Measurements from ENCODE around the gene SDC1. TPM values are rescaled to one million over a fixed set of nuclear protein-coding genes. Genes with fewer than 3 reads are reported as not detected.

Gene SDC1
- total RNA-seq, 1 donor from 2014 or later: 3.6 TPM

GRCh38 chr2:20192781-20193180, 32.1 kb downstream of the SDC1 start:
- no peak for DNase-seq (ENCODE audit: low spot score)
- TF ChIP-seq CTCF (IDR thresholded peaks at IDR 0.05; ENCODE audit: unreplicated experiment): no peak
- Mint-ChIP-seq H3K4me1 (ENCODE audit: unreplicated experiment) (peaks cover 4% of the 10 kb centered on the region), H3K9me3 (ENCODE audit: unreplicated experiment) (no peaks in the 10 kb centered on the region), H3K36me3 (ENCODE audit: low read depth, unreplicated experiment) (no peaks in the 10 kb centered on the region), H3K4me3 (ENCODE audit: unreplicated experiment) (no peak overlapping the region), H3K27ac (ENCODE audit: unreplicated experiment) (no peak overlapping the region), H3K27me3 (ENCODE audit: unreplicated experiment) (peaks cover 5% of the 10 kb centered on the region)

GRCh38 chr2:20191714-20192569, 33.0 kb downstream of the SDC1 start:
- TF ChIP-seq CTCF (IDR thresholded peaks at IDR 0.05; ENCODE audit: unreplicated experiment): no peak
- H3K9me3 Mint-ChIP-seq (ENCODE audit: unreplicated experiment): no peaks in the 10 kb centered on the region
- H3K27ac Mint-ChIP-seq (ENCODE audit: unreplicated experiment): no peak overlapping the region
- H3K4me3 Mint-ChIP-seq (ENCODE audit: unreplicated experiment): no peak overlapping the region
- no peaks in the 10 kb centered on the region for H3K36me3 Mint-ChIP-seq (ENCODE audit: low read depth, unreplicated experiment)
- DNase-seq (ENCODE audit: low spot score): no peak
- peaks cover 4% of the 10 kb centered on the region for H3K4me1 Mint-ChIP-seq (ENCODE audit: unreplicated experiment)
- peaks cover 5% of the 10 kb centered on the region for H3K27me3 Mint-ChIP-seq (ENCODE audit: unreplicated experiment)

- Mint-ChIP-seq H3K4me3 (ENCODE audit: unreplicated experiment) (no peak overlapping the region), H3K27me3 (ENCODE audit: unreplicated experiment) (peaks cover 5% of the 10 kb centered on the region), H3K36me3 (ENCODE audit: low read depth, unreplicated experiment) (no peaks in the 10 kb centered on the region), H3K27ac (ENCODE audit: unreplicated experiment) (no peak overlapping the region), H3K9me3 (ENCODE audit: unreplicated experiment) (no peaks in the 10 kb centered on the region), H3K4me1 (ENCODE audit: unreplicated experiment) (peaks cover 4% of the 10 kb centered on the region)
- no peak for TF ChIP-seq CTCF (IDR thresholded peaks at IDR 0.05; ENCODE audit: unreplicated experiment)
- peak; percentile 54 for DNase-seq (ENCODE audit: low spot score)
These were observed 33.8 kb downstream of the SDC1 start for GRCh38 chr2:20190876-20191713.

DNA sequence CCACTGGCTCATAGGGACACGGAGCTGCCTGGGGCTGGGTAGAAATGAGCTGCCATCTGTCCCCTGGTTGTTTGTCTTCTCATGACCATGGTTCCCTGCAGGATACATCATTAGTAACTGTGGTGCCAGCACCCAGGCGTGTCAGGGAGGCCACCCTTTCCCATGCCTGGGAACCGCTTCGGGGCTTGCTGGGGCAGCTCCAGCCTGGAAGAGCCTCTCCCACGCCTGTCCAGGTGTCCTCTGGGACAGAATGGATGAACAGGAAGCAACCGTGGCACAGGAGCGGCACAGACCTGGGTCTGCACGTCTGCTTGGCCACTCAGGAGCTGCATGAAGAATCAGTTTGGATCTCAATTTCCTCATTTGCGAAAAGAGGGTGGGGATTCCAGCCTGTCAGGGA, 34.8 kb downstream of the SDC1 start:
- no peak for TF ChIP-seq CTCF (IDR thresholded peaks at IDR 0.05; ENCODE audit: unreplicated experiment)
- Mint-ChIP-seq H3K4me3 (ENCODE audit: unreplicated experiment) (no peak overlapping the region), H3K36me3 (ENCODE audit: low read depth, unreplicated experiment) (no peaks in the 10 kb centered on the region), H3K27ac (ENCODE audit: unreplicated experiment) (no peak overlapping the region), H3K27me3 (ENCODE audit: unreplicated experiment) (peaks cover 6% of the 10 kb centered on the region), H3K4me1 (ENCODE audit: unreplicated experiment) (peaks cover 6% of the 10 kb centered on the region), H3K9me3 (ENCODE audit: unreplicated experiment) (no peaks in the 10 kb centered on the region)
- DNase-seq (ENCODE audit: low spot score): no peak

Measured in endothelial cell (in vitro differentiated cells).